HCT116 (cell line): Measurements from ENCODE around the gene ARL8B.

Experiments used
- CTCF ChIP-seq, 3 experiments: fragments of 200-600 bp in 1 of 3; sonication (generic) in 1 of 3; IDR thresholded peaks in 2 of 3; conservative IDR thresholded peaks in 1 of 3; 2 replicates each; pipeline ENCODE4 v1.5.1; 2012 to 2017; ENCODE audit warnings: low read depth in 2 of 3, low read length in 2 of 3, antibody characterized with exemption in 1 of 3, borderline replicate concordance in 1 of 3, control low read depth in 1 of 3, mild to moderate bottlenecking in 1 of 3, mixed read lengths in 1 of 3, mixed run types in 1 of 3, moderate library complexity in 1 of 3; ENCODE audit not compliant: insufficient read depth in 1 of 3
- ELF1 ChIP-seq: IDR thresholded peaks from 2 replicates; pipeline ENCODE4 v1.6.1; 2012; ENCODE audit warnings: low read depth, borderline replicate concordance
- POLR2A ChIP-seq: IDR thresholded peaks from 2 replicates; pipeline ENCODE4 v1.7.0; 2011; ENCODE audit warnings: borderline replicate concordance; ENCODE audit not compliant: insufficient read depth, insufficient read length; ENCODE audit errors: extremely low read depth
- POLR2AphosphoS5 ChIP-seq: IDR thresholded peaks from 2 replicates; pipeline ENCODE4 v1.6.1; 2011; ENCODE audit warnings: mild to moderate bottlenecking, low read depth, low read length, moderate library complexity
- REST ChIP-seq: IDR thresholded peaks from 2 replicates; pipeline ENCODE4 v1.6.1; 2012; ENCODE audit warnings: low read depth
- ZNF274 ChIP-seq: fragments of 200-500 bp; sonication (Bioruptor generic); IDR thresholded peaks from 2 replicates; pipeline ENCODE4 v1.6.1; 2014; ENCODE audit warnings: mild to moderate bottlenecking, low read depth, low read length, inconsistent platforms

- TF ChIP-seq REST (no peak), POLR2A (no peak), CTCF (IDR thresholded peaks at IDR 0.05 in 2 of 3, conservative IDR thresholded peaks at IDR 0.05 in 1 of 3; ENCODE audit: borderline replicate concordance in 1 of 3, insufficient read depth in 1 of 3, low read depth in 2 of 3, low read length in 2 of 3) (no peak), ZNF274 (no peak), POLR2AphosphoS5 (no peak), ELF1 (no peak)
Observed at GRCh38 chr3:5160940-5161858, 39.1 kb downstream of the ARL8B start.
